ENCODE results near the gene EPHA1.

EPHA1 gene

DNA sequence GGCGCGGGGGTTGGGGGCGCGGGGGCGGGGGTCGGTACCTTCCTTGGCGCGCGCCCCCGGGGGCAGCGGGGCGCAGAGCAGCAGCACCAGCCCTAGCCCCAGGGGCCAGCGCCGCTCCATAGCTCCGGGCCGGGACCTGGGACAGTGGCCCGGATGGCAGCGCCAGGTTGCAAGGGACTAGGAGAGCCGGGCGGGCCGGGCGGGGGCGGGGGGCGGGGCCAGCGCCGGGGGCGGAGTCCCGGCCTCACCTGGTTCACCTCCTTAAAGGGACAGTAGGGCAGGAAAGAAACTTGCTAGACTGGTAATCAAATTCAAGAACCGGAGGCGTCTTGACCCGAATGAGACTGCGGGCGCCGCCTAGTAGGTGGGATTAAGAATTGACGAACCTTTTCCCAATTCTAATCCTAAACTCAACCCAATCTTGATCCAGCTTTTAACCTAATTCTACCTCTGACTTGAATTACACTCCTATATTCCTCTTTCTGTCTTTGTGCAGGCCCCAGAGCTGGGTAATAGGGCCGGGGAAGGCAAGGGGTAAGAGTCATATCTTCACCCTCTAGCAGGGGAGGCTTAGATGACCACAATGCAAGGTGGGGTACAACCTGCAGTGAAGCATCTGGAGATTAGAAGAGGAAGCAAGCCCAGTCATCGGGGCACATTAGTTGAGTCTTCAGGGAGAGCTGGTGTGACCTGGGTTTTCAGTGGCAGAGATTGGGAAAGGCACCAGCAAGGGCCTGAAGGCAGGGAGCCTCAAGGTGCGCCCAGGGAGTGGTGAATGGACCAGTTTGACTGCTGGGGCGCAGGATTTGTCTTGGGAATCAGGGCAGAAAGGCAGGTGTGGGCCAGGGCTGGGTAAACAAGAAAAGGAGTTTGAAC is at the start of gene EPHA1:
Gene EPHA1, minus strand, starts transcription at position 171 of the 876 bp plus-strand sequence. Its CDS starts 51 bp downstream, at position 120.
- DNase-seq = no peak

DNA sequence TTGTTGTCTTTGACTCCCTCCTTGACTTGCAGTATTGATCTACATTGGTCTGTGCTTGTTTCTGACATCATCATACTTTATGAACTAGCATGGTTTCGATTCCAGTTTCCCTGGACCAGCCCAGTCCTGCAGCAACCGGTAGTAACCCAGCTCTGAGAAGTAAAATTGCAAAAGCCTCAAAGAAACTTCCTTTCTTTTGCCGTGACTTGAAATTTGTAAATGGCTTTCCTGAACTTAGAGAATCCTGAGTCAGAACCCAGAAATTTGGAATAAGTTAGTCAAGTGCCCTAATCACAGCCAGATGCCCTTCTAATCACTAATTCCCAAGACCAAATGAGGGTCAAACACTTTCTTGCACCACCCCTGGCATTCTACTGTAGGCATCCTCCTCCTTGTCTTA is 49.6 kb upstream of the EPHA1 start:
- no peak for DNase-seq

DNA sequence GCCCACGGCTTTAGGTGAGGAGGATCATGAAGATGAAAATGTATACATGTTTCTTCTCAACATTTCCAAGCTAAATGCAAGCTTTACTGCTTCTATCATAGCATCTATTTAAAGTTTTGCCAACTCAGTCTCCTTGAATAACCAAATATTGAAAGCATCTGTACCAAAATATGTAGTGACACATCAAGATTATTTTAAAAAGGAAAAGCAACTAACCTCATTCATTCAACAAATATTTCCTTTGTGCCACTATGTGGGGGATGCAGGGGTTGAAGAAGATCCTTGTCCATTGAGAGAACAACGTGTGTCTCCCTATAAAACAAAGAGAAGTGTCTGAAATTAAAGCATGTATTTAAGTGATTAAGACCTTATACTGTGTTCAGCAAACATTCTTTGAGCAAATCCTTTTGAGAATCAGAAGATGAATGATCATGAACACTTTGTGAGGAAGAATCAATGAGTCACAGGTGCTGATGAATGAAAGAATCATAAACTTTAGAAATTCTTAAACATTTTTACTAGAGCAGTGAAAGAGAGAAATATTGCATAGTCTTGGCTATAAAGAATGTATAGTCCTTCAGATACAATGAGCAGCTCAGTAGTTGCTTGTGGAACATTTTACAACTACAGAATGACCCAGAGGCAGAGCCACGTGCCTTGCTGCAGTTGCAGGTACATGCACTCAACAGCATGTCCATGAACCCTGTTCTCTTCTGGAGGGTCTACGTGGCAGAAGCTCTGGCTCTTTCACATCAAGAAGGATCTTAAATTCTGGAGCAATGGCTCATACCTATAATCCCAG is 48.5 kb upstream of the EPHA1 start:
- no peak for DNase-seq

DNA sequence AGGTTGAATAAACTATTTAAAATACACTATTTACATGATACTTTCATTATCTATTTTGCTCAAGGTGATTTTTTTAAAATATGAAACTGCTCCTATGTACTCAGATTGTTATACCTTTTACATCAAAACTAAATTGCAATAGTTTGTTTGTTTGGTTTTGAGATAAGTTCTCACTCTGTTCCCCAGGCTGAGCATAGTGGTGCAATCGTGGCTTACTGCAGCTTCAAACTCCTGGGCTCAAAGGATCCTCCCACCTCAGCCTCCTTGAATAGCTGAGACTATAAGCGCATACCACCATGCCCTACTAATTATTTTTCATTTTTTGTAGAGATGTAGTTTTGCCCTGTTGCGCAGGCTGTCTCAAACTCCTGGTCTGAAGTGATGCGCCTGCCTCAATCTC is 47.3 kb upstream of the EPHA1 start:
- DNase-seq = no peak

GRCh38 chr7:143455491-143455890 is 46.8 kb upstream of the EPHA1 start:
- DNase-seq = no peak

DNA sequence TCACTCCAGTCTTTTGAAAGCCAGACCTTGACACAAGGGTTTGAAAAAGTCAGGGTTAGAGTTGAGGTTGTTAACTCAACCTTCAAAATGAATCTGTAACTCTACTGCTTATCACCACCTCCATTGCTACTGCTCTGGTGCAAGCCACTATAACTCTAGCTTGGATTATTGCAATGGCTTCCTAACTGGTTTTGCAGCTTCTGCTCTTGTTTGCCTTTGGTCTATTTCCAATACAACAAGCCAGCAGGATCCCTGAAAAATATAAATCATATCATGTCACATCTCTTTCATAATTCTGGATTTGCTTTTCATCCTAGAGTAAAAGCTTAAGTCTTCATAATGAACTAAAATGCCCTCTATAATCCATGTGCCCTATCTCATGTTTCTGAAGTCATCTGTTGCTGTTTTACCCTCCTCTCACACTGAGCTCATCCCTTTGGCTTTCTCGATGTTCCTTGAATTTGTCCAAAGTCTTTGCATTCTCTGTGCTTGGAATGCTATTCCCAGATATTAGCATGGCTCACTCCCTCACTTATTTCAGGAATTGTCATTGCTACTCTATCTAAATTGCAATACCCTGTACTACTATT is 45.5 kb upstream of the EPHA1 start:
- DNase-seq = no peak

DNA sequence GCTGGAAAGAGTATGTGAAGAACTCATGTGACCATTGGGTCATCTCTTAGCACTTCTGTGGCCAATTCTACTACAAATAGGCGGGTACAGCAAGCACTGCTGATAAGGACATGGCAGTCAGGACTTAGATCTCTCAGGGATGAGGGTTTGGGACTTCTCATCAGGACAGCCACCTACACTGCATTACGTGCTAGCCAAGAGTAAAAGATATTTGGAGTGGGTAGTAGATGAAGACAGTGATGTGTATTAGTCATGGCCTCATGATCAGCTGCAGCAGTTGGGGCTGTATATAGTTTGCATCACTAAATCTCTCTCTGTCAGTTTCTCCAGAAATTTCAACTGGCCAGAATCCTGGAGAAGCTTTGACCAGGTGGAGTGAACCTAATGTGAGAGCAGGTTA is 43.8 kb upstream of the EPHA1 start:
- DNase-seq = no peak

DNA sequence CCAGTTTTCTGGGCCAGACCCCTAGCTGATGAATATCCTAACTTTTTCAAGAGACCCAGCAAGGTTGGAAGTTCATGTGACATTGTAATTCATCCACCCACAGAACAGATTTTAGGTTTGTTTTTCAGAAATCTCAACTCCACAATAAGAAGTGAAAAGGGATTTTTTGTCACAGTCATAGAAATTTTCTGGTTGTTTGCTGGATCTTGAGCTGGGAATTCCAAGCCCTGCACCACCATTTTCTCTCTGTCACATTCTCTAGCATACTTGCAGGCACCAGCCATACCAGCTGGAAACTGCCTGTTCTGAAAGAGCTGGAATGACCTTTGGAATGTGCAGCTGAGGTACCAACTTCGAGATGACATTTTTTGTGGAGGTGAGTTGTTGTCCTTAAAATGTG is 43.1 kb upstream of the EPHA1 start:
- DNase-seq = no peak

GRCh38 chr7:143451122-143451521 is 42.5 kb upstream of the EPHA1 start:
- DNase-seq = no peak

DNA sequence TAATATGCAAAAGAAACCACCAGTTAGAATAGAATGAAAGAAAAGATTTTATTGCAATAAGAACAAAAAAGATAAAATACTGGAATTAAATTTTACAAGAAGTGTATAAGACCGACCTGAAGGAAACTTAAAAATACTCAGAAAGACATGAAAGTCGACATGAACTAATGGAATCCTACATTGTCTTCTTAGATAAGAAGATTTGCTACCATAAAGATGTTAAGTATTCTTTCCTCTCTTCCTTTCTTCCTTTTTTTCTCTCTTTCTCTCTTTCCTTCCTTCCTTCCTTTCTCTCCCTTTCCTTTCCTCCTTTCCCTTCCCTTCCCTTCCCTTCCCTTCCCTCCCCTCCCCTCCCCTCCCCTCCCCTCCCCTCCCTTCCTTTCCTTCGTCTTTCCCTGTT is 41.1 kb upstream of the EPHA1 start:
- no peak for DNase-seq

- DNase-seq = no peak
Measured at GRCh38 chr7:143448429-143448828, 39.8 kb upstream of the EPHA1 start.

- no peak for DNase-seq
Measured at GRCh38 chr7:143447466-143447865, 38.8 kb upstream of the EPHA1 start.

GRCh38 chr7:143444785-143445184 is 36.1 kb upstream of the EPHA1 start:
- DNase-seq = no peak

DNA sequence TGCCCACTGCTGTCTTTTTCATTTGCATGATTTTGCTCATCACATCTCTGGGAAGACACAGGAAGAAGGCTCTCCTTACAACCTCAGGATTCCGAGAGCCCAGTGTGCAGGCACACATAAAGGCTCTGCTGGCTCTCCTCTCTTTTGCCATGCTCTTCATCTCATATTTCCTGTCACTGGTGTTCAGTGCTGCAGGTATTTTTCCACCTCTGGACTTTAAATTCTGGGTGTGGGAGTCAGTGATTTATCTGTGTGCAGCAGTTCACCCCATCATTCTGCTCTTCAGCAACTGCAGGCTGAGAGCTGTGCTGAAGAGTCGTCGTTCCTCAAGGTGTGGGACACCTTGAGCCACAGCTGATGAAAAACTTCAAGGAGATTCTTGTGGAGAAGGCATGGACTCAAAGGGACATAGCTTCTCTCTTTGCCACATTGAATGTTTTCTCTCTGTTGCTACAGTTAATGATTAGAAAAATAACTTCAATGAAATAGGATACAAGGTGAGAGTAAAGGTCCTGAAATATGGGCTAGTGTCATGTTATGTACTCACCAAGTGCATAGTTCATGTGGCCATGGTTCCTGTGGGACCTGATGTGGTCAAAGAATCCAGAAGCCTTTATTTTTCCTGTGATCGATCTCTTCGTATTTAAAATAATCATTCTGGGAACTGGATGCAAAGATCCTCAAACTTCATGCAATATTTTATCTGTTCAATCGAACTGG is 35.6 kb upstream of the EPHA1 start:
- no peak for DNase-seq

DNA sequence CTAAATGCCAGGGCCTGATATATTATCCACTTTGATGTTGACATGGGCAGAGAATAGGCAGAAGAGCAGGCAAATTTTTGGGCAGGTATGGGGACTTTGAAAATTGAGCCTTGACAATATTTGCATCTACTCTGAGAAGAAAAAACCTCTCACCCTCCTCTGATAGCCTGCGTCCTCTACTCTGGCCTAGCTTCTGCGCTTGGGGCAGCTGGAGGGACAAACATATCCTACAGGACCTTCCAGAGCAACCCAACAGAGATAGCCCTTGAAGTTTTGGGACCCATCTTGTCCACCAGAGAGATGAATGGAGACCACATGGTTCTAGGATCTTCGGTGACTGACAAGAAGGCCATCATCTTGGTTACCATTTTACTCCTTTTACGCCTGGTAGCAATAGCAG is 34.5 kb upstream of the EPHA1 start, which contains the start of gene TAS2R60:
Gene TAS2R60, plus strand, starts transcription at position 301 of the 400 bp plus-strand sequence. Its CDS starts 0 bp downstream, at position 301.
- no peak for DNase-seq

GRCh38 chr7:143439866-143440265 is 31.2 kb upstream of the EPHA1 start:
- DNase-seq = no peak

DNA sequence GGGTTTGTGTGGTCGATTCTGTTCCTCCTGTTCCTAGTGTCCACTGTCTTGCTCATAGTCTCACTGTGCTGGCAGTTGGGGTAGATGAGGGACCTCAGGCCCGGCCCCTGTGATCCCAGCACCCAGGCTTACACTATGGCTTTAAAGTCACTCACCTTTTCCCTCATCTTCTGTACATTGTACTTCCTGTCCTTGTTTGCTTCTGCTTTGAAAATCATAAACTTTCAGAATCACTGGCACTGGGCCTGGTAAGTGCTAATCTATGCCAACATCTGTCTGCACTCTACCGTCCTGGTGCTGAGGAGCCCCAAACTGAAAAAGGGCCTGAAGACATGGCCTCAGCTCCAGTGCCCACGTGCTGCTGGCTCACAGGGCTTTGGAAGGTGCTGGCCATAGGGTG is 28.9 kb upstream of the EPHA1 start:
- no peak for DNase-seq

GRCh38 chr7:143436325-143436946 is 27.8 kb upstream of the EPHA1 start:
- no peak for DNase-seq

GRCh38 chr7:143435266-143435665 is 26.6 kb upstream of the EPHA1 start:
- no peak for DNase-seq

- DNase-seq = no peak
Measured at GRCh38 chr7:143434660-143435059, 26.0 kb upstream of the EPHA1 start.

DNA sequence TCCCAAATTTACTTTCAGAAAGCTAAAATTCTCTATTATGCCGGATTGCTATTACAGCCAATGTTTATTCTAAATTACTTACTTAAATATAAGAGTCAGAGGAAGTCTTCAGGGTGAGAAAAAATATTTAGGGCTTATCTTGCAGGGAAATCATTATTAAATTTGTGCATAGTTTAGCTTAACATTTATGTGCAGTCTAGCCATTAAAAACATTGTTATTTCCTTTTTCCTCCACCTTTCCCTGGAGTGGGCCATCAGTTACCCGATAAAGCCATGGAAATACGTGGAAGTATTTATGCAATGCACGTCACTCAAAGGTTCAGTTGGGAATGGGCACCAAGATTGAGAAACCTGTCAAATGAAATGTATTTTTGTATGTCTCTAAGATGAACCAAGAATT is 25.1 kb upstream of the EPHA1 start:
- no peak for DNase-seq

DNA sequence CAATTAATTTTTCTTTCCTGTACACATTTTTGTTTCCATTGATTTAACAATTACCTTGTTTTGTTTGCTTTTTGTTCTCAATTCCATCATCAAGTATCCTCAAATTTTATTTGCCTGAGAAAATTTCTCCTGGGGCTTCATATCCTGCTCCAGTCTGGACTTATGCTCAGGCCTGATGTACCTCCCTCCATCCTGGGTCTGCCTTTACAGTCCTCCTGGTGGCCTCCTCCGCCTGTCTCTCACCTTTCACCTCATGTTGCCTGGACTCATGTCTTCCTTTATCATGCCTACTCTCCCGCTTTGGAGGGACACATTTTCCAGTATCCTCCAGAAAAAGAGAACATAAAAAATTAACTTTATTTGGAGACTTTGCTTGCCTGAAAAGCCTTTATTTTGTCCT is 22.5 kb upstream of the EPHA1 start:
- no peak for DNase-seq

All from bone marrow (tissue), 2 donors.